ENCODE measurements around the gene ACOT2.

DNA sequence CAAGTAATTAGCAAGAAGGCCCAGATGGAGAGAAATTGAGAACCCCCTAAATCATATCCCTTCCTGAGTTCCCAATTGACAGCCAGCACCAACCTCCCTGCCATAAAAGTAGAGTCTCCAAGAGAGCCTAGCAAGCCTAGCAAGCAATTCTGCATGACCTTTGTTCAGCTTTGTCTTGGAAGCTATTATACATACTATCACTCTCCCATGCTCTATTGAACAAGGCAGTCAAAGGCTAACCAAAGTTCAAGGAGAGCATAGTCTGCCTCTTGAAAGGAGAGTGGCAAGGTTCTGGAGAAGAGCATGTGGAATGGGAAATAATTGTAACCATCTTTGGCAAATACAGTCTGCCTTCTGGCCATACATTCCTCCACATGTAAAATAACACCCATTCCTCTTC is 30.5 kb downstream of the ACOT2 start:
- no peak for TF ChIP-seq EZH2 (IDR thresholded peaks at IDR 0.05; ENCODE audit: borderline replicate concordance, low read depth, low read length, poor library complexity, severe bottlenecking)
- TF ChIP-seq CTCF (conservative IDR thresholded peaks at IDR 0.05; ENCODE audit: low read depth, low read length): no peak
